ENCODE results near the gene ZNF239.
"Not testable (repeated sequence)": the region's sequence is repeated elsewhere in the genome, so short reads cannot be mapped to it uniquely, and the experiment has no call there.

Gene ZNF239

GRCh38 chr10:43574001-43574892, at the start of gene ZNF239:
Gene ZNF239 (minus strand): TSS chr10:43574616. CDS start chr10:43558079, 16,537 bp downstream.
- peak; percentile 94 for DNase-seq

GRCh38 chr10:43623351-43623750, 48.9 kb upstream of the ZNF239 start:
- DNase-seq, result no peak

- DNase-seq, result no peak
These were observed 47.6 kb upstream of the ZNF239 start for GRCh38 chr10:43622038-43622437.

- DNase-seq, result no peak
These were observed 45.0 kb upstream of the ZNF239 start for GRCh38 chr10:43619368-43619767.

- no peak for DNase-seq
These were observed 42.4 kb upstream of the ZNF239 start for GRCh38 chr10:43616697-43617370.

DNA sequence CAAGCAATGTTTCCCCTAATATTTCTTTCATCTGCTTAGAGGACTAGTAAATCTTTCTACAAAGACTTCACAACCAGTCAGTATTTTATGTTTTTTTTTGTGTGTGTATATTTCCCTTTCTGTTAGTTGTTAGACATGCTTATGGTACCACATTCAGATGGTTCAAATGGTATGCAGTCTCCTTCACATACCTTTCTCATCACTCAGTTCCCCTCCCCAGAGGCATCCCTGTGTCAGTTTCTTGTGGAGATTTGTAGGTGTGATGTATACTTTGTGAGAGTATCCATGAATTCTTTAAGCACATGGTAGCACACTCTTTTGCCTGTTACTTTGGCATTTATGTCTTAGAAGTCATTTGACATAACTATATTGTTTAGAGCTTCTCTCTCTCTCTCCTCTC, 36.2 kb upstream of the ZNF239 start:
- DNase-seq, result no peak

DNA sequence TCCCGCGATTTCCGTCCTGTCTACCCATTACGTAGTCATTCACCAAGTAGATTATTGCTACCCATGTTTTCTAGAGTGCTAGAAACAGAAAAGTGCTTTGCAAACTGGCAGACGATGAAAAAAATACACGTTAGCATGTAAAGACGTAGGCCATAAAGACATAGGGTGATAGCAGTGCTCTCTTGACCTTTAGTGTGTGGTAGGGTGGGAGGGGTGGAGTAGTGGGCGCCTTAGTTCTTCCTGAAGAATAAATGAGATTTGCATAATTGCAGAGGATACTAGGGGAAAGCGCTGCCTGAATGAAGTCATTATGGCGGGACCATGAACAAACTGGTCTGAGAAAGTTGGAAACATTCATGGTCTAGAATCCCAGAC, 32.8 kb upstream of the ZNF239 start:
- DNase-seq, result no peak

GRCh38 chr10:43606323-43607198, 32.1 kb upstream of the ZNF239 start, which contains the start of gene ZNF485:
Gene ZNF485 (plus strand): TSS chr10:43606438. CDS start chr10:43607051, 613 bp downstream.
- DNase-seq, result peak; percentile 85

DNA sequence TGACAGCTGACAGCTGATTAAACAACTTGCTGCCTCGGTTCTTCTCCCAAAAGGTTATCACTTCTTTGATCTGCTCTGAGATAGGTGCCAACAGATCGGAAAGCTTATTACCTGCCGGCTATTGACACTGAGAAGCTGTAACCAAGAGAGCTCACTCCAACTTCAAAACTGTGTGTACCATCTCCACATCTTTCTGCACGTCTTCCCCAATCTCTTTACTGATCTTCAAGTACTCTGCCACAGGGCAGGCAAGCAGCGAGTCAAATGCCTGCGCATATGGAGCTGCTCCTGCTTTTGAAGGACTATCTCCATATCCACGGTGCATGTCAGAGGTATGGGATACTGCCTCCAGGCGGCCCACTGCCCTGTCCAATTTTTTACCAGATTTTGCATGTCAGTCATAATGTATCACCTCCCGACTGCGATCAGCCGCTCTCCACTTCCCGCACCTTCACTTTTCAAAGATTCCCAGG, 31.5 kb upstream of the ZNF239 start:
- DNase-seq, result no peak

DNA sequence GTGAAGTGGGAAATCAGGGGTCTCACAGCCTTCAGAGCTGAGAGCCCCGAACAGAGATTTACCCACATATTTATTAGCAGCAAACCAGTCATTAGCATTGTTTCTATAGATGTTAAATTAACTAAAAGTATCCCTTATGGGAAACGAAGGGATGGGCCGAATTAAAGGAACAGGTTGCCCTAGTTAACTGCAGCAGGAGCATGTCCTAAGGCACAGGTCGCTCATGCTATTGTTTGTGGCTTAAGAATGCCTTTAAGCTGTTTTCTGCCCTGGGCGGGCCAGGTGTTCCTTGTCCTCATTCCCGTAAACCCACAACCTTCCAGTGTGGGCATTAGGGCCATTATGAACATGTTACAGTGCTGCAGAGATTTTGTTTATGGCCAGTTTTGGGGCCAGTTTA, 27.2 kb upstream of the ZNF239 start:
- not testable (repeated sequence) for DNase-seq

- no peak for DNase-seq
These were observed 24.9 kb upstream of the ZNF239 start for GRCh38 chr10:43599333-43599732.

- no peak for DNase-seq
These were observed 24.0 kb upstream of the ZNF239 start for GRCh38 chr10:43598446-43598845.

DNA sequence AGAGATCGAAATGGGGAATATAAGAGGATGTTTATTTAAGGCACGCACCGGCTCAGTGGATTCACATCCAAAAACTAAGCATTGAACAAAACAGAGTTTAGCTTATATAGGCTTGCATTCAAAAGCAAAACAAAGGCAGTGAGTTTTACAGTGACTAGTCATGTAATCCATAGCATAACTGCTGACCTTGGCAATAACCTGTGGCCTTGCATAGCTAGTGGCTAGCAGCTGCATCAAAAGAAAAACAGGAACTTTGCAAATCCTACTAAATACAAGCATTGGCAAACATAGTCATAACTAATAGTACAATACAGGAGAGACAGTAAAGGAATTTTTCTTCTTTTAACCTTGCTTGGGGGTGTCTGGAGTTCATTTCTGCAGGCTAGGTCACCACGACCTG, 22.1 kb upstream of the ZNF239 start:
- DNase-seq, result no peak

DNA sequence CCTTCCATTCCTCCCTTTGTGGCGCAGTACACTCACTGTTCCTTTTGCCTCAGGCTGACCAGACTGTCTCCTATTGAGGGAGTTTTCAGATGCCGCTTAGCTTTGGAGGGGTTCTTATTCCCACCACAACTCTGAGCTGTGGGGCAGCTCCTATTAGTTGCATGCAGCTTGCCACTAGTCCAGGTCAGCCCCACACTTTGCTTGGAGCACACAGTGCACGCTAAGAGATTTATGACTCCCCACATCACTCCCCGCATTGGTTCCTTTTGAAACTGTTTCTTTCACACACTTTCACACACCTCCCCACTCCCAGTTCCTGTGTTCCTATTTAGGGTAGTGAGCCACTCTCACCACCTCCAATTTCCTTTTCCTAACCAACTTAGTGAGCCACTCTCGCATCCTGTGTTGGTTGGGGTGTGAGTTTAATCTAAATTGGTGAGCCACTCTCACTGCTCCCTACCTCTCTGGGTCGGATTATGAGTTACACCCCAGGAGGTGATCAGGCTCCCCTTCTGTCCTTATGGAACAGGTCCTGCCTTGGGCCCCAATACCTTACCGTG, 21.4 kb upstream of the ZNF239 start:
- no peak for DNase-seq

DNA sequence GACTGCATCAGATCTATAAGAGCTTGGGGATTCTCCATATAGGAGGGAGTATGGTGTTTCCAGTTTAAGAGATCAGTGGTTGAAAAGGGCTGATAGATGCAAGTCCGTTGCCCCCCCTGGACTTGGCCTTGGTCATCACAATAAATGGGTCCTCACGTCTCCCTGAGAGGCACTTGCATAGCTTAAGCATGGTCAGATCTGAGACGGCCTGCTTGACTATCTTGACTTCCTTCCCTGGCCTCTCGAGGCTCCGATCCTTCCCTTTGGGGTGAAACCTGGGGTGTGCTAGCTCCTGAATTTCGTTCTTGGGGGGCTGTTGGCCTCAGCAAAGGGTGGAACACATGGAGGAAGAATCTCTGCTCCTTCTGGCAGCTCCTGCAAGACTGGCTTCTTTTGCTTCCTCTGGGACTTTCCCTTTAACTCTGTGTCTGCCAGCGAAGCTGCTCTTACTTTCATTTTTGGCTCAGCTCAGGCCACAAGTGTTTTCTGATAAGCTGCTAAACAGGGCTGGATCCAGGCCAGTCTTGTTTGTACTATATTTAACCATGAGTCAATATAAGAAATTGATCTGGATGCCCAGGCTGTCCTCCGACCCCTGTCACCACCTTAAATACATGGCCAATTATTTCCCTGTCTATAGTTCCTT, 20.7 kb upstream of the ZNF239 start:
- DNase-seq, result no peak

- no peak for DNase-seq
These were observed 17.0 kb upstream of the ZNF239 start for GRCh38 chr10:43591303-43591904.

DNA sequence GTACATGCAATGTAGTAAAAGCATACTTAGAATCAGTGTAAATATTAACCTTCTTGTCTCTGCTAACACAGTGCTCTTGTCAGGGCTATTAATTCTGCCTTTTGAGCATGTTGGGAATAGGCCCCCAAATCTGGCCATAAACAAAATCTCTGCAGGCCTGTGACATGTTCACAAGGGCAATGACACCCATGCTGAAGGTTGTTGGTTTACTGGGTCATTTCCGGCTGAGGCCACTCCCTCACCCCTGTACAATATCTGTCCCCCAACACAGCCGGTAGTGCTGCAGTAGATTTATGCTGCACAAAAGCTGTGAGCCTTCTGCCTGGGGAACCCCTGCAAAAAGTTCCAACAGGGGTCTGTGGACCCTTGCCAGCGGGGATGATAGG, 12.3 kb upstream of the ZNF239 start:
- not testable (repeated sequence) for DNase-seq

DNA sequence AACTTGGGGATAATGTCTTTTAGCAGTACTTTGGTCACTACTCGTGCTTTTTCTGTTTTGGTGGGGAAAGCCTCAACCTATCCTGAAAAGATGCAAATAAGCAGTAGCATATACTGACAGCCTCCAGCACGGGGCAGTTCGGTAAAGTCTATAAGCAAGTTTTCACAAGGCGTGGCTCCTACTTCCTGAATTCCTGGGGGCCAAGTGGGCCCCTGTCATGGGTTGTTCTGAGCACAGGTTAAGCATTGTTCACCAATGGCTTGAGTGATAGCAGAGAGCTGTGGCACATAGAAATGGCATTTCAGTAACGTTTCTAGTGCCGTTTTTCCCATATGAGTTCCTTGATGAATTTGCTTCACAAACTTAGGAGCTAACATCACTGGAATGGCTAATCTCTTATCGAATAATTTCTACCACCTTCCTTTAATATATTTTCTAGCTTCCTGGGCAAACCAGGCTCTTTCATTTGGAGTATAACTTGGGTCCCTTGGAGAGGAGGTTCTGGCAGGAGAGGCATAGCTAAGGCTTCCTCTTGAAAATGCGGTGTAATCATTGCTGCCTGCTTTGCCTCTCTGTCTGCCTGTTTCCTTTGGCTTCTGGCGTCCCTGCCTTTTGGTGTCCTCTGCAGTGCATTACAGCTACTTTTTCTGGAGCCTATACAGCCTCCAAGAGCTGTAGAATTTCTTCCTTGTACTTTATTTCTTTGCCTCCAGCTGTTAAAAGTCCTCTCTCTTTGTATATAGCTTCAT, 11.7 kb upstream of the ZNF239 start:
- no peak for DNase-seq

- DNase-seq, result no peak
These were observed 10.6 kb upstream of the ZNF239 start for GRCh38 chr10:43585046-43585445.

DNA sequence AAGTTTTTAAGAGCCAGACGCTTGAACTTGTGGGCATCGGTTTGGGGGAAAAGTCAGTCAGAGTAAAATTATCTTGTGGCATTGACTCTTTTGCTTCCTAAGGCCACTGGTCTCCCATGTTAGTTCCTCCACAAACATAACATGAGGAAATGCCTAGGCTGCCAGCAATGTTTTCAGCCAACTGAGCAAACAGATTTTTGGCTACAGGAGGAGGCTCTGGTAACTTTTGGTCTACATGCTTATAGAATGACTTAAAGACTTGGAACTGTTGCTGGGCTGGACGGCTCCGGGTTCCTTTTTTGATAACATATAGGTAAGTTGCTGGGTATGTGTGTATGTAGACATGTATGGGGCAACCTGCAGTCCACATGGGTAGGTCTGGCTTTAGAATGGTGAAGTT, 9.6 kb upstream of the ZNF239 start:
- DNase-seq, result no peak

DNA sequence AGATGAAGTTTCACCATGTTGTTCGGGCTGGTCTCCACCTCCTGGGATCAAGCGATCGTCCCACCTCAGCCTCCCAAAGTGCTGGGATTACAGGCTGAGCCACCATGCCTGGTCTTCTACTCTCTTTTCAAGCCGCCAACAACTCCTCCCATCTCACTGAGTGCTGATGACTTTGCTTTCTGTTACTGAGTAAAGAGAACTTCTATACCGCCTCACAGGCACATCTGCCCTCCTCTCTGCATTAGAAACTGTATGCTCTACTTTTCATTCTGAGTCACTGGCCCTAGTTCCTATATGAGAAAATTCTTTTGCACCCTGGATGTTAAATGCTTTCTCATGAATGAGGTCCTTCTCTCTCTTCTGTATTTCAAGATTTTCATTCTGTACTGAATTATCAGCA, 2.2 kb upstream of the ZNF239 start:
- no peak for DNase-seq

All from right hindlimb (tissue), 1 donor.